NOMO-1 treated with dmso at 0.1 percent for 144 hours (cell line): ENCODE data around the gene NAV2.
A peak's percentile ranks its signal among the peaks of the same experiment; 100 is the strongest.

Source experiments
- DNase-seq: peaks from one replicate; lab custom pipeline; 2025; ENCODE audit not compliant: unreplicated experiment; lab: John Stamatoyannopoulos, UW

Gene NAV2

GRCh38 chr11:20032127-20032526, 319.5 kb downstream of the NAV2 start:
- DNase-seq: no peak

- DNase-seq: no peak
Observed at GRCh38 chr11:20032577-20033260, 320.1 kb downstream of the NAV2 start.

GRCh38 chr11:20033806-20034205, 321.2 kb downstream of the NAV2 start:
- no peak for DNase-seq

DNA sequence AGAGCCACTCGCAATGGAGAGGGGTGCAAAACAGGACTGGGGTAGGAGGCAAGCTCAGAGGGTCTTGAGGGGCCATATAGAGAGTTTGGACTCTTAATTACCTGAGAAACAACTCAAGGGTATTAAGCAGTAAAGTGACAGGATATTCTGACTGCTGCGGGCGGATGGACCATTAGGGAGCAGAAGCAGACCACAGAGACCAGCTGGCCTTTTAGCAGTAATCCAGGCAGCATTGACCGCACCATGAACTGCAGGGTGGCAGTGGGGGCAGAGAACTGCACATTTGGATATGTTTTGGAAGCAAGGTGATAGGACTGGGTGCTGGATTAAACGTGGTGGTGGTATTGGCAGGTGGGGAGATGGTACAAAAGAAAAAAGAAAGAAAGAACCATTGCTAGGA, 322.3 kb downstream of the NAV2 start:
- DNase-seq: no peak

DNA sequence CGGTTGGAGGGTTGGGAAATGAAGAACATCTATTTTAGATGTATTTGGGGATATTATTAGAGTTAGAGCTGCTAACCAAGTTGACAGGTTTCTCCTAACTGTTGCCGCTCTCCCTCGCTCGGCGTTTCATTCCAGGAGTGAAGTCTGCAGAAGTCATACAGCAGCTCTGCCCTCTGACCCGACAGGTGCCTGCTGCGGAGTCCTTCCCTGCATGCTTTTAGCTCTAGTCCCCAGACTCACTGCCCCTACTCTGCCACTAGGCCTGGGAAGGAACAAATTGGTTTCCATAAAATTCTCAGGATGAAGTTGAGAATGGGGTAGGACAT, 322.7 kb downstream of the NAV2 start:
- DNase-seq: no peak

DNA sequence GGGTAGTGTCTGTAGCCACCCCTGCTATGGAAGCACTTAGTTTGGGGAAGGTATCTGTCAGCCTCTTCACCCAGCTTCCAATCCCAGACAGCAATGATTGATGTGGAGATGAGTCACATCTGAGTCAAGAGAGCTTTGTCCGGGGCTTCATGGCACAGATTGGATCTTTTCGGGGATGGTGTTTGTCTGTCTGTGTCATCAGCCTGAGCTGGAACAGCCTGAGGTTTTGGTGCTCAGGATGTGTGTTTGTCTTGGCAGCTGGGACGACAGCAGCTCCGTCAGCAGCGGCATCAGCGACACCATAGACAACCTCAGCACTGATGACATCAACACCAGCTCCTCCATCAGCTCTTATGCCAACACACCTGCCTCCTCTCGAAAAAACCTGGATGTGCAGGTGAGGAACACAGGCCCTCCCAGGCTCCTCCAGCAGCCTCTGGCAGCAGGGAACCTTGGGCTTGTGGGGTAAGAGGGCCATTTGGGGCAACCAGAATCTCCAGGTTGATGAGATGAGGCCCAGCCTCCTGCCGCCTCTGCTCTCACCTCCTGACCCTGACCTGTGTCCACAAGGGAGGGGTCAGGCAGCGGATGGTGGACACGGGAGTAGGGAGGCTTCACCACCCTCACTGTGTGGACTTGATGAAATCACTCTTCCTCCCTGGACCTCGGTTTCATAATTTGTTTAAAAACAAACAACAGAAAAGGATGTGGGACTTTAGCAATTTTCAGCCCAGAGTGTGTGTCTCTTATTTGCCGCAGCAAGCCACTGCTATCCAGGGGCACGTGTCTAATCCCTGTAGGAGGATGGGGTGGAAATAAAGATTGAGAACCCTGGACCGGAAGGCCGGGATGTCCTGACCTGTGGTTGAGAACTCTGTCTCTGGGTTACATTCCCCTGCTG, 323.3 kb downstream of the NAV2 start:
- DNase-seq: no peak

- DNase-seq: no peak
Observed at GRCh38 chr11:20036626-20037335, 324.1 kb downstream of the NAV2 start.

DNA sequence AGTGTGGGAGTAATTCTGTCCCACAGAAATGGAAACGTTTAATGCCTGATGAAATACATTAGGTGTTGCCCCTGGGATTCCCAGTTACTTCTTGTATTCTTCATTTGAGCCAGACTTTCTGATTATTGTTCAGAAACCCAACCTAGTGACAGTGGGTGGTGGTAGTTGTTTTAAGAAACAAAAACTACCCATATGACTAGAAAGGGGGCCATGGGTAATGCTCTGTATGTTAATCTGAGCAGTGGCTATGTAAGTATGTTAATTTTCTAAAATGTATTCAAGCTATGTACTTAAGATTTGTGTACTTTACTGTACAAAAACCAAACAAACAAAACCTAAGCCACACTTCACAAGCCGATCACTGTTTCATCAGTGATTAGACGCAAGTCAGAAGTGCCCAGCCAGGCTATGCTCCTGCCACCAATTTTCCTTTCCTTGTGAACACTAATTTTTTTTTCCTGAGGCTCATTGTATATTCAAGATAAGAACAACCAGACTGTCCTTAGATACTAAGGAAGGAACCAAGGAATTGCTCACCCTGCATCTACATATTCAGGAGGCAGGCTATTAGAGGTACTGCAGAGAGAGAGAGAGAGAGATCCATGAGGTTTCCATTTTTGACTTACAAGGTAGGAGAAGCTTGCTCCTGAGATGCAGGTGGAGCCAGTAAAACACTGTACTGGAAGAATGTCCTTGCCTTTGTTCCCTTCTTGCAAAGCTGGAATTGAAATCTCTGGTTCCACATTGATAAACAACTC, 324.9 kb downstream of the NAV2 start:
- DNase-seq: no peak

- no peak for DNase-seq
Observed at GRCh38 chr11:20038412-20038811, 325.8 kb downstream of the NAV2 start.

- DNase-seq: no peak
Observed at GRCh38 chr11:20038972-20039371, 326.3 kb downstream of the NAV2 start.

DNA sequence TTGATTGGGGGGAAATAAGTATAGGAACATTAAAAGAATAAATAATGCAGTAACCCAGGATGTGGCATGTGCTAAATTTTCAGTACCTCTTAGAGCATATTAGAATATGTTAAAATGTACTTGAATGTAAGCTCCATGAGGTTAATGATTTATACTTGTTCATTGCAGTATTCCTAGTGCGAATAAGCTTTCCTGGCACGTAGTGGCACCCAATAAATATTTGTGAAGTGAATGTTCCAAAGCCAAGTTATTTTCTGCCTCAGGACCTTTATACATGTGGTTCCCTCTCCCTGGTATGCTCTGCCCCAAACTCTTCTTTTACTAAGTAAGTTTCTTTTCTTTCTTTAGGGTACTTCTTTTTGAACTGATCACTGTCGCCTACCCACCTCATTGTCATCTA, 328.9 kb downstream of the NAV2 start:
- DNase-seq: no peak

GRCh38 chr11:20042045-20042639, 329.5 kb downstream of the NAV2 start:
- DNase-seq: no peak

- no peak for DNase-seq
Observed at GRCh38 chr11:20042811-20043341, 330.2 kb downstream of the NAV2 start.

DNA sequence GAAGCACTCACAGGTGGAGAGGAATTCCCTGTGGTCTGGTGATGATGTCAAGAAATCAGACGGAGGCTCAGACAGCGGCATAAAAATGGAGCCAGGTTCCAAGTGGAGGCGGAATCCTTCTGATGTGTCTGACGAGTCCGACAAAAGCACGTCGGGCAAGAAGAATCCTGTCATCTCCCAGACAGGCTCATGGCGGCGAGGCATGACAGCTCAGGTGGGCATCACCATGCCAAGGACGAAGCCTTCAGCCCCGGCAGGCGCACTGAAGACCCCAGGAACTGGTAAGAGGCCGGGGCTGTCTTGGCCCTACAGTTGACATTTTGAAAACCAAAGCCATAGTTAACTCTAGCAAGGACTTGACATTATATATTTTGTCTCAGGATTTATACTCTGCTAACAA, 331.4 kb downstream of the NAV2 start:
- DNase-seq: no peak

DNA sequence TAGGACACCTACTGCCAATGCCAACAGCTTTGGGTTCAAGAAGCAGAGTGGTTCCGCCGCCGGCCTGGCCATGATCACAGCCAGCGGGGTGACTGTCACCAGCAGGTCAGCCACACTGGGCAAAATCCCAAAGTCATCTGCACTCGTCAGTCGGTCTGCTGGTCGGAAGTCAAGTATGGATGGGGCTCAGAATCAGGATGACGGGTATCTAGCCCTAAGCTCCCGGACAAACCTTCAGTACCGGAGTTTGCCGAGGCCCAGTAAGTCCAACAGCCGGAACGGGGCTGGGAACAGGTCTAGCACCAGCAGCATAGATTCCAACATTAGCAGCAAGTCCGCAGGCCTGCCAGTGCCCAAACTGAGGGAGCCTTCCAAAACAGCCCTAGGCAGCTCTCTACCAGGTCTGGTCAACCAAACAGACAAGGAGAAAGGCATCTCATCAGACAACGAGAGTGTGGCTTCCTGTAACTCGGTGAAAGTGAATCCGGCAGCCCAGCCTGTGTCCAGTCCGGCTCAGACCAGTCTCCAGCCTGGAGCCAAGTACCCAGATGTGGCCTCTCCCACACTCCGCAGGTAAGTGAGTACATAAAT, 332.6 kb downstream of the NAV2 start:
- no peak for DNase-seq

- DNase-seq: peak; percentile 26
Observed at GRCh38 chr11:20046416-20046815, 333.8 kb downstream of the NAV2 start.

DNA sequence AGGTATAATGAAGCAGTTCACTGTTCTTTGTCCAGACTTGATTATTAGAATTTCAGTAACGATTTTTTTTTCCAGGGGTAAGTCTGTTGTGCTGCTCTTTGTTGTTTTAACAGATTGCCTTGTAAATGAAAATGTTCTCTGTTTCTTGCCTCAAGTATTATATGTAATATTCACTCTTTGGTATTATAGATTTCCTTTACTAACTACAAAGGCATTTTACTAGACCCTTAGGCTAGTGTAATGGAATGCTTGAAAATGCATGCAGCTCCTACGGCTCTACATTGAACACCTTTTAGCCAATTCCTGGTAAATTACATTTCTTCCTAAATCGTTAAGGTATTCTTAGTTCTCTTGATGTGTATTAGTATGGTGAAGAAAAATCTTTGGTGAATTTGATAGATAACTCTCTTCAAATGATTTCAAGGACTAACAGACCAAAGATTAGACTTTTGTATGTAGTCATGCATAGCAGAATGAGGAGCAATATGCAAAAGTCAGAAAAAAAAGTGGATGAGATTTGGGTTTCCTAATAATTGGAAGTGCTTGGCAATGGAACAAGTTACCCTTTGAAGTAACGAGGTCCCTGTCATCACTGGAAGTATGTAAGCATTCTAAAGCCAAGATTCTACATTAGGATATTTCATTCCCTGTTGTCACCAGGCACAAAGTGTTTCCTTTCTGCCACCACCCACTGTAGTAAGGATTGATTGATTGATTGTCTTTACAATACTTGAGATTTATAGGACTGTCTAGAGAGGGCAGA, 334.6 kb downstream of the NAV2 start:
- DNase-seq: no peak

DNA sequence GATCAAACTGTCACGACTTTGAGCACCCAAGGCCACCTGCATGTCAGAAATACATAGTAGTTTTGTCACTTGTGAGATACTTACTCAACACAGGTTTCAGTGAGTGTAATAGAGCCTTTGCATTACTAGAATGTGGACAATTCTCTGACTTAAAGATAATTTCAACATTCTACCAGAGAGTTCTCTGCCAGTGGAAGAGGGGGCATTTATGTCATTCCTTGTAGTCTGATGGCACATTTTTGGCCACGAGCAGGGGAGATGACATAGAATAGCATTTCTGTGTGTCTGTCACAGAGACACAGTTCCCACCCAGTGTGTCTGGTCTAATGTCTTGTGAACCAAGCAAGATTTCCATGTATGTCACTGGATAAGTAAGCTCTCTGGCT, 335.1 kb downstream of the NAV2 start:
- DNase-seq: no peak

DNA sequence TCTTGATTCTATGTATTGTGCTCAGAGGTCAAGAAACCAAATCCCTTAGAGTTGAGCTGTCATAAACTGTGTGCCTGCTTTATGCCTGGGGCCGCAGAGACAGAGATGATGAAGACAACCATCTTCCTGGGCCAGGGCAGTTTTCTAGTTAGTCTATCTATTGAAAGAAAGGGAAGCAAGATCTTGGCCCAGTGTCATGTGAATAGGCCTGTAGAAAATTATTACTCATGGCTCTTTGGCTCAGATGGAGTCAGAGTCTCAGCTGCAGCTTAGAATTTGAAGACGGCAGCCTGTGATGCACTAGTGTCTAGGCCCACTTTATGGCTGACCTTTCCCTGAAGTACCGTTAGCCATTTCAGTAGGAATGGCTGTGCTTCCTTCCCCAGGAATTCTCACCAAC, 335.6 kb downstream of the NAV2 start:
- DNase-seq: no peak

DNA sequence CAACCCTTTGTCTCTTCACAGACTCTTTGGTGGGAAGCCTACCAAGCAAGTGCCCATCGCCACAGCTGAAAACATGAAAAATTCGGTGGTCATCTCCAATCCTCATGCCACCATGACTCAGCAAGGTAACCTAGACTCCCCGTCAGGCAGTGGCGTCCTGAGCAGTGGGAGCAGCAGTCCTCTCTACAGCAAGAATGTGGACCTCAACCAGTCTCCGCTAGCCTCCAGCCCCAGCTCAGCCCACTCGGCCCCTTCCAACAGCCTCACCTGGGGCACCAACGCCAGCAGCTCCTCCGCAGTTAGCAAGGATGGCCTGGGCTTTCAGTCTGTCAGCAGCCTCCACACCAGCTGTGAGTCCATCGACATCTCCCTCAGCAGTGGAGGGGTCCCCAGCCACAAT, 336.1 kb downstream of the NAV2 start:
- no peak for DNase-seq
